GM23338 (cell line): Measurements from ENCODE around the gene ELFN1. TPM values are rescaled to one million over a fixed set of nuclear protein-coding genes. Genes with fewer than 3 reads are reported as not detected.

Source experiments
- ATAC-seq: fragments of 200-7000 bp; cut with Tn5 transposase; 3 replicates; pipeline ENCODE4 v1.9.1; 2020
- DNase-seq: peaks from one replicate; pipeline ENCODE4 v3.0.0-alpha.2; 2015; ENCODE audit warnings: low spot score
- H2AFZ ChIP-seq: fragments of 200-600 bp; sonication (generic); 2 replicates; pipeline ENCODE4 v1.8.0; 2016; ENCODE audit warnings: antibody characterized with exemption, mild to moderate bottlenecking, moderate library complexity
- H3F3A ChIP-seq: fragments of 200-600 bp; sonication (generic); replicated peaks from 2 replicates; pipeline ENCODE4 v1.8.0; 2017; ENCODE audit warnings: antibody characterized with exemption, mixed run types, low read depth
- H3K27ac ChIP-seq: fragments of 200-600 bp; sonication (generic); 2 replicates; pipeline ENCODE4 v1.6.1; 2016; ENCODE audit warnings: low read depth
- H3K27me3 ChIP-seq: fragments of 200-600 bp; sonication (generic); 2 replicates; pipeline ENCODE4 v1.8.0; 2016; ENCODE audit warnings: mild to moderate bottlenecking, mixed run types, moderate library complexity; ENCODE audit not compliant: insufficient read depth
- H3K36me3 ChIP-seq: fragments of 200-600 bp; sonication (generic); 2 replicates; pipeline ENCODE4 v1.8.0; 2016; ENCODE audit warnings: mild to moderate bottlenecking; ENCODE audit not compliant: insufficient read depth
- H3K4me1 ChIP-seq: fragments of 200-600 bp; sonication (generic); 2 replicates; pipeline ENCODE4 v1.8.0; 2016; ENCODE audit warnings: mild to moderate bottlenecking, moderate library complexity; ENCODE audit not compliant: insufficient read depth
- H3K4me2 ChIP-seq: fragments of 200-600 bp; sonication (generic); 2 replicates; pipeline ENCODE4 v1.7.1; 2017; ENCODE audit warnings: mixed run types
- H3K4me3 ChIP-seq: fragments of 200-600 bp; sonication (generic); 2 replicates; pipeline ENCODE4 v1.6.1; 2016; ENCODE audit warnings: mixed run types
- H3K79me2 ChIP-seq: fragments of 200-600 bp; sonication (generic); replicated peaks from 2 replicates; pipeline ENCODE4 v1.8.0; 2017; ENCODE audit warnings: mild to moderate bottlenecking; ENCODE audit not compliant: insufficient read depth
- H3K9me2 ChIP-seq: fragments of 200-600 bp; sonication (generic); 2 replicates; pipeline ENCODE4 v1.8.0; 2017; ENCODE audit not compliant: insufficient read depth
- H4K20me1 ChIP-seq: fragments of 200-600 bp; sonication (generic); replicated peaks from 2 replicates; pipeline ENCODE4 v1.8.0; 2017; ENCODE audit warnings: mild to moderate bottlenecking; ENCODE audit not compliant: insufficient read depth
- H3K27ac Mint-ChIP-seq: 2 replicates; pipeline ENCODE4 v1.8.0; 2020; ENCODE audit warnings: inconsistent platforms, mild to moderate bottlenecking, moderate library complexity, mixed read lengths
- H3K27me3 Mint-ChIP-seq: 3 replicates; pipeline ENCODE4 v1.8.0; 2022; ENCODE audit warnings: low read depth, mild to moderate bottlenecking, moderate library complexity, mixed read lengths, inconsistent platforms; ENCODE audit not compliant: insufficient read depth, poor library complexity
- H3K36me3 Mint-ChIP-seq: 3 replicates; pipeline ENCODE4 v1.8.0; 2021; ENCODE audit warnings: low read depth, mild to moderate bottlenecking, inconsistent platforms, moderate library complexity, mixed read lengths
- H3K4me1 Mint-ChIP-seq: 3 replicates; pipeline ENCODE4 v1.8.0; 2020; ENCODE audit warnings: mild to moderate bottlenecking, inconsistent platforms, mixed read lengths
- H3K4me3 Mint-ChIP-seq: 3 replicates; pipeline ENCODE4 v1.8.0; 2021; ENCODE audit warnings: moderate library complexity, mild to moderate bottlenecking, inconsistent platforms, mixed read lengths
- H3K9me3 Mint-ChIP-seq: 3 replicates; pipeline ENCODE4 v1.8.0; 2020; ENCODE audit warnings: moderate library complexity, mild to moderate bottlenecking, inconsistent platforms, mixed read lengths
- CTCF ChIP-seq, 2 experiments: fragments of 200-600 bp in 1 of 2; sonication (generic) in 1 of 2; conservative IDR thresholded peaks; 2 replicates each; pipeline versions ENCODE4 v1.5.1 to v1.6.1; 2016 to 2017; ENCODE audit warnings: antibody characterized with exemption in 2 of 2, low read depth in 2 of 2, mild to moderate bottlenecking in 2 of 2, moderate library complexity in 1 of 2
- EZH2 ChIP-seq: fragments of 200-600 bp; sonication (generic); IDR thresholded peaks from one replicate; pipeline ENCODE4 v1.8.0; 2017; ENCODE audit warnings: antibody characterized with exemption, mild to moderate bottlenecking, low read depth; ENCODE audit not compliant: unreplicated experiment
- POLR2AphosphoS5 ChIP-seq: IDR thresholded peaks from 2 replicates; pipeline ENCODE4 v1.6.1; 2016; ENCODE audit warnings: antibody characterized with exemption, low read depth
- ZNF462 ChIP-seq: fragments of 250-450 bp; sonication (Bioruptor Pico); IDR thresholded peaks from 2 replicates; pipeline ENCODE4 v1.5.0; 2020; ENCODE audit warnings: mild to moderate bottlenecking, moderate library complexity
- polyA plus RNA-seq: library from polyadenylated mRNA; unstranded; fragments of >200 nt; fragmentation: Nextera tagmentation; extraction: Ambion mirVana; gene quantifications from 2 replicates; pipeline ENCODE4 v1.2.1, GENCODE V29; 2016
- total RNA-seq: library from RNA; depleted of rRNA; stranded (reverse); fragments of >200 nt; shearing (Covaris generic); gene quantifications from 2 replicates; pipeline ENCODE4 v1.2.3, GENCODE V29; 2014

The ELFN1 gene
- total and polyA plus RNA-seq, 2 experiments from 2014 or later: 0.08 to 3.5 TPM

DNA sequence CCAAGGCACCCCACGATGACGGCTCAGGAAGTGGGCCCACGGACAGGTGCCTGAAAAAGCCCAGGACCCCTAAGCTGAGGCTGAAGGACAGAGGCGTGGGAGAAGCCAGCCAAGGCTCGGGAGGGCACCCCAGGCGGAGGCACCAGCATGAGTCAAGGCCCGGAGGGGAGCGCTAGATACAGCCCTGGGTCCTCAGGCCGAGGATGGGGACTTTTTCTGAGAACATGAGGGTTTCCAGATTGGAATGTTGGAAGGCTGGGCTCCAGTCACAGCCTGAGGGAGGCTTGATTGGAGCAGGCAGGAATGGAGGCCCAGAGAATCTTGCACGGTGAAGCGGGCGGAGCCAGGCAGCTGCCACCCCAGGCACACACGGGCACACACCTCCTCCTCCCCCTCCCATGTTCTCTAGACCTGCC is 19.0 kb upstream of the ELFN1 start (continued):
- no peak for TF ChIP-seq ZNF462
- TF ChIP-seq EZH2: no peak

DNA sequence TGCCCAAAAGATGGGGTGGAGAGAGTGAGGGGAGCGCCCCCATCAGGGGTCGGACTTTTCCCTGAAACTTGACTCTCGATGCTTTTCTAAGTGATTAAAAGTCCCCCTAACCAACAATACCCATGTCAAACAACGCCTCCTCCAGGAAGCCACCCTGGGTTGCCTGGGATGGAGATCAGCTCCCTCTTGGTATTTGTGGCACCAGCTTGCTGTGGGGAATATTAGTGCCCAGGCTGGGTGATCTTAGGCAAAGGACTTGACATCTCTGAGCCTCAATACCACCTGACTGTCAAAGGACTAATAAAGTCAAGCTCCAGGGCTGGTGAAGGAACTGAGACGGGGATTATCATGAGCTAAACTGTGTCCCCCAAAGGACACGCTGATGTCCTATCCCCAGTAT is 18.2 kb upstream of the ELFN1 start:
- Histone ChIP-seq H3K79me2 (no peaks in the 10 kb centered on the region), H3K4me2 (no peak overlapping the region), H3K4me1 (no peaks in the 10 kb centered on the region), H4K20me1 (no peaks in the 10 kb centered on the region), H3K9me2 (no peaks in the 10 kb centered on the region), H3K27ac (no peak overlapping the region), H3K27me3 (no peaks in the 10 kb centered on the region), H2AFZ (no peak overlapping the region), H3F3A (no peaks in the 10 kb centered on the region), H3K4me3 (no peak overlapping the region), H3K36me3 (no peaks in the 10 kb centered on the region)
- H3K9me3 Mint-ChIP-seq: no peaks in the 10 kb centered on the region
- ATAC-seq (no peak), DNase-seq (no peak)
- H3K27me3 Mint-ChIP-seq: peaks cover 12% of the 10 kb centered on the region
- no peak overlapping the region for H3K4me3 Mint-ChIP-seq
- no peaks in the 10 kb centered on the region; the same call in 2 of the 3 replicates for H3K4me1 Mint-ChIP-seq
- TF ChIP-seq ZNF462 (no peak), CTCF (conservative IDR thresholded peaks at IDR 0.05; ENCODE audit: low read depth in 2 of 2) (0 out of 4 replicates have a peak, but pooled peaks of 1 of the 2 experiments have one; percentile 7), POLR2AphosphoS5 (no peak)
- no peaks in the 10 kb centered on the region for H3K36me3 Mint-ChIP-seq
- H3K27ac Mint-ChIP-seq: no peak overlapping the region
